HS-27A (cell line): ENCODE results near the gene SIRT6.
"Not testable (repeated sequence)": the region's sequence is repeated elsewhere in the genome, so short reads cannot be mapped to it uniquely, and the experiment has no call there.

Experiments
- DNase-seq: peaks from one replicate; pipeline ENCODE4 v3.0.0-alpha.2; 2012; ENCODE audit warnings: low read depth, missing footprints

The SIRT6 gene

DNA sequence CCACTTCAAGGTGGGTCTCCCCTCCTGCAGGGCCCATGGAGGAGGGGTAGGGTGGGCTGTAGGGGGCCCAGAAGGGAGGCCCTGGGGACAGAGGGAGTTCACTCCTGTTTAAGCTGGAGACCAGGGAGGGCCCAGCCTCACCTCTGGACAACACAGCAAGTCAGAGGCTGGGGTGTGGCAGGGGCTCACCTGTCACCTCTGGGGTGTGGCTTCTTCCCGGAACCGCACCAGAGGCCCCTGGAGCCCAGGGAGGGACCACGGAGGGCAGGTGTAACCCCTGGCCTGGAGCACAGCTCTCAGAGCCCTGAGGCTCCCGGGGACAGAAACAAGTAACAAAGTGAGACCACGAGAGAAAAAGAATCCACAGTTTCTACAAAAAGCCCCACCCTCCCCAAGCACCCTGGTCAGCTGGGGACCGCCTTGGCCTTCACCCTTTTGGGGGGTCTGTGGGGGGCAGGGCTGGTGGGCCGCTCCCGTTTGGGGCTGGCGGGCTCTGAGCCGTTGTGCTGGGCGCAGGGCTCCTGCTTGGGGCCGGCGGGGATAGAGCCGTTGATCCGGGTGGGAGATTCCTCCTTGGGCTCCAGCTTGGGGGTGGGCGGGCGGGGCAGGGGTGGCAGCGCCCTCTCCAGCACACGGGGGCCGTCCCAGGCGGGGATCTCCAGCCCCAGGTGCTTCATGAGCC, 8.0 kb downstream of the SIRT6 start:
- no peak for DNase-seq

DNA sequence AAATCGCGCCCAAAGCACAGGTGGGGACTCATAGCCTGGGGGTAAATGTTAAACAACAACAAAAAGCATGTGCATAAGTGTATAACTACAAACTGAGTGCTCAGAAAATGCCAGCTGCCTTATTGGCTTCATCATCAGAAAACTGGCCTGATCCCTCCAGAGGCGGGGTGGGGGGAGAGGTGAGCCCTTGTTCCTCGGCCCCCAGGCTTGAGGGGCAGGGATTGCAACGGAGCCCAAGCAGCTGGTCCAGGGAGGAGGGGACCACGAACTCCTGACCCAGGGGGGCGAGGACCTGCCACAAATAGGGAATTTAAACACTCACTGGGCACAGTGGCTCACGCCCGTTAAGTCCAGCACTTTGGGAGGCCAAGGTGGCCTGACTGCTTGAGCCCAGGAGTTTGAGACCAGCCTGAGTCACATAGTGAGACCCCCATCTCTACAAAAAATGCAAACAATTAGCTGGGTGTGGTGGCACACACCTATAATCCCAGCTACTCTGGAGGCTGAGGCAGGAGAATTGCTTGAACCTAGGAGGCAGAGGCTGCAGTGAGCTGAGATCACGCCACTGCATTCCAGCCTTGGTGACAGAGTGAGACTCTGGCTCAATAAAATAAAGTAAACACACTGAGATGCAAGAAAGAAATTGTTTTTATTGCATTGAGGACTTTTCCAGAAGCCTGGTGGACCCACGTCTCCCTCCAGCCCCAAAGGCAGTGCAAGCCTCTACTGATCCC, 8.7 kb downstream of the SIRT6 start:
- DNase-seq: no peak

DNA sequence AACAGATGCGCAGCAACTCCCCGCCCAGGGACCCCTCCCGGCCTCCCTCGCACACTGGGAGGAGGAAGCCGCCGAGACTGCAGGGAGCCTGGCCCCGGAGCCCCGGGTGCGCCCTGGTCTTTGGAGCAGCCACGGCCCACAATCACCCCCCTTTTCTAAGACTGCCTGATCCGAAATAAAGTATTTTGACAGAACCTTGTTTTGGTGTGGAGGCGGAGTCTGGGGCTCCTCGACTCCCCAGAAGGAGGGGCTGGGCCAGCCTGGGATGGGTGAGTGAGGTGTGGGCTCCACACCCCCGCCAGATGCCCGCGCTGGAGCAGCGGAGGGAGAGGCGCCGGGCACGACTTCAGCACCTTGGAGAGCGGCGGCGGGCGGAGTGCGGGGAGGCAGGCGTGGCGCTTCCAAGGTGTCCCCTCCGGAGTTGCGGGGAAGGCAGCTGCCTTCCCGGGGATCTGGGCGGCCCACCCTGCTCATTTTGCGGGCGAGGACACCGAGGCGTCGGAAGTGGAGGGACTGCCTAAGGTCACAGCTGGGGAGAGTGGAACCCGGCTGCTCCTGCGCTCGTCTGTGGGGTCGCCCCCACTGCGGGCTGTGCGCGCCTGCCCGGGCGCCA, 9.4 kb downstream of the SIRT6 start:
- DNase-seq: no peak

GRCh38 chr19:4171676-4172075, 10.7 kb downstream of the SIRT6 start:
- no peak for DNase-seq

DNA sequence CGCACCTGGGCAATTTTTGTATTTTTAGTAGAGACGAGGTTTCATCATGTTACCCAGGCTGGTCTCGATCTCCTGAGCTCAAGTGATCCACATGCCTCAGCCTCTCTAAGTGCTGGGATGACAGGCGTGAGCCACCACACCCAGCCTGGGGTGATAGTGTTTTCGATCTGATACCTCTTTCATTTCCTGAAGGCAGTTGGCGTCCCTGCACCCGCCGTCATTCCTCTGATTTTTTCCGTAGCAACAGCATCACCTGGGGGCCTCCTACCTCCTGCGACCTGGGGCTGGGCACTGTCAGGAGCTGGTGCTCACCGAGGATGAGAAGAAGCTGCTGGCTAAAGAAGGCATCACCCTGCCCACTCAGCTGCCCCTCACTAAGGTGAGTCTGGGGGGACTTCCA, 18.1 kb downstream of the SIRT6 start:
- DNase-seq: no peak

DNA sequence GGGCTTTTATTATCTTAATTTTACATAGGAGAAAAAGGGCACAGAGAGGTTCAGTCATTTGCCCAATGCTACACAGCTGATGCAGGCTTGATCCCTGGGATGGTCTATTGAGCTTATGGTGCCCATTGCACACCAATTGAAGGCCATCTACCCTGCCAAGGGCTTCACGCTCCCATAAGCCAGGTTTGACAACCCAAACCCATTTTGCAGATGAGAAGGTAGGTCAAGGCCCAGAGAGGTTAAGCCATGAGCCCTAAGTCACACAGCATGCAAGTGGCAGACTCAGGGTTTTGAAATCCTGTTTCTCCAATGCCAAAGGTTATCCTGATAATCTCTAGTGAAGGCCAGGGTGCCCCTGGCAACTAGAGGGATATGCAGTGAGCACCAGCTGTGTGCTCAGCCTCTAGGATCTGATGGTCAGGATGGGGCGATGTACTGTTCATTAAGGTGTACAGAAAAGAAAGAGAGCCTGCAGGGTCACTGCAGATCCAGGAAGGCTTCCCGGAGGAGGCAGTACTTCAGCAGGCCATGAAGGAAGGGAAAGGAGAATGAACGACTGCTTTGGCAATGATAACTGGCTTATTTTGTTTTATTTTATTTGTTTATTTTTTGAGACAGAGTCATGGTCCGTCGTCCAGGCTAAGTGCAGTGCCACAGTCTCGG, 20.8 kb downstream of the SIRT6 start:
- no peak for DNase-seq

DNA sequence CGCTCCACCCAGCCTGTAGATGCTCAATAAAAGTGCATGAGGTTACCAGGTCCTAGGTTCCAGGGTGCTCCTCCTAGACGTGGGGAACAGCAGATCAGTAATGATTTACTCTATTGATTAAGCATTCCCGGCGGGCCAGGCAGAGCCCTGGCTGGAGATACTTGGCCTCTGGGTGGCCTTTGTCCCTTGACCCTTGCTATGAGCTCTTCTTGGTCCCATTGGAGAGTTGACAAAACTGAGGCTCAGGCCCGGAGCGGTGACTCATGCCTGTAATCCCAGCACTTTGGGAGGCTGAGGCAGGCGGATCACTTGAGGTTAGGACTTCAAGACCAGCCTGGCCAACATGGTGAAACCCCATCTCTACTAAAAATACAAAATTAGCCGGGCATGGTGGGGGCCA, 24.4 kb downstream of the SIRT6 start:
- not testable (repeated sequence) for DNase-seq

DNA sequence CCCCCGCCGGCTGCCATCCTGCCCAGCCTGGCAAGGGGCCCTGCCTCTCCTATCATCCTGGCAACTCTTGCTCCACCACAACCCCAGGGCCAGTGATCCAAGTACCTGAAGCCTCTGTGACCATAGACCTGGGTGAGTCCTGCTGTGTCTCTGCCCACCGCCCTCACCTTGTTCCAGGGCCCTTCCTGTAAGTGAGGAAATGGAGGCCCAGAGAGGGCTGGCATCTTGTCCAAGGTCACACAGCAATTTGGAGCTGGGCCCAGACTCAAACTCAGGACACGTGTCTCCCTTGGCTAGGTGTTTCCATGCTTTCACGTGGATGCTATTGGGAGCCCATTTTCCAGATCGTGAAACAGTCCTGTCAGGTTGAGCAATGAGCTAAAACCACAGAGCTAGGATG, 25.2 kb downstream of the SIRT6 start:
- DNase-seq: no peak

GRCh38 chr19:4154571-4155312, 27.6 kb downstream of the SIRT6 start:
- DNase-seq: no peak

DNA sequence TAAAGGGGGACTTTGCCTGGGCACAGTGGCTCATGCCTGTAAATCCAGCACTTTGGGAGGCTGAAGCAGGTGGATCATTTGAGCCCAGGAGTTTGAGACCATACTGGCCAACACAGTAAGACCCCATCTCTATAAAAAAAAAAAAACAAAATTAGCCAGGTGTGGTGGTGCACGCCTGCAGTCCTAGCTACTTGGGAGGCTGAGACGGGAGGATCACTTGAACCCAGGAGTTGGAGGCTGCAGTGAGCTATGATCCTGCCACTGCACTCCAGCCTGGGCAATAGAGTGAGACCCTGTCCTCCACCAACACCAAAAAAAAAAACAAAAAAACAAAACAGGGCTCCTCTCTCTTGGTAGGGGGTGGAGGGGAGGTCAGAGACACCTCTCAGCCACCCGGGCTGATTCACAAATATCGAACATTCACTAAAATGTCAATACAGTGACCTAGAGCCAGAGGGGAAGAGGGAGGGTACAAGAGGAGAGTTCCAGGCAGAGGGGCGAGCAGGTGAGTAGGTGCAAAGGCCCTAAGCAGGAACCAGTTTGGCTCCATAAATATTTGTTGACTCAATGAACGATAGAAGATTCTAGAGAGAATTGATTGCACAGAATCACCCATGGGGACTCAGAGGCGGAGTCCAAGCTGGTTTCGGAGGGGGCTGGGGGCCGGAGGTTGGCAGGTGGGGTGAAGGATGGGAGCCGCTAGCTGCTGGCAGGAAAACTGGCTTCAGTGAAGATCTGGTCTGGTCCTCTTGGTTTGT, 29.9 kb downstream of the SIRT6 start:
- DNase-seq: no peak

GRCh38 chr19:4151623-4152022, 30.7 kb downstream of the SIRT6 start:
- no peak for DNase-seq

- DNase-seq: no peak
Measured at GRCh38 chr19:4149518-4150288, 32.7 kb downstream of the SIRT6 start.

- no peak for DNase-seq
Measured at GRCh38 chr19:4144666-4145249, 37.6 kb downstream of the SIRT6 start.

- not testable (repeated sequence) for DNase-seq
Measured at GRCh38 chr19:4142916-4143315, 39.4 kb downstream of the SIRT6 start.

DNA sequence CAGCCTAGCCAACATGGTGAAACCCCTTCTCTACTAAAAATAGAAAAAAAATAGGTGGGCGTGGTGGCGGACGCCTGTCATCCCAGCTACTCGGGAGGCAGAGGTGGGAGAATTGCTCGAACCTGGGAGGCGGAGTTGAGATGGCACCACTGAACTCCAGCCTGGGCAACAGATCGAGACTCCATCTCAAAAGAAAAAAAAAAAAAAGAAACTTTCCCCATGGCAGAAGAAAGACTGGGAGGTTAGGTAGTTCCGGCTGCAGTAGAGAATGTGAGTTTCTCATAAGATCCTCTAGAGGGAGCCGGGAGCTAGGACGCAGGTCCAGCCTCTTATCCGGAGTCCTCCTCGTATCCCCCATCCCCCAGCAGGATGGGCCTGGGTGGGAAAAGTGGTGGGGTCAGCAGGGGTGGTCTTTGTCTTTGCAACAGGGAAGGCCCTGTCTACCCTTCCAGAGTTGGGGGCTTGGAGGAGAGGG, 42.1 kb downstream of the SIRT6 start:
- DNase-seq: no peak

GRCh38 chr19:4139614-4140236, 42.6 kb downstream of the SIRT6 start:
- no peak for DNase-seq

DNA sequence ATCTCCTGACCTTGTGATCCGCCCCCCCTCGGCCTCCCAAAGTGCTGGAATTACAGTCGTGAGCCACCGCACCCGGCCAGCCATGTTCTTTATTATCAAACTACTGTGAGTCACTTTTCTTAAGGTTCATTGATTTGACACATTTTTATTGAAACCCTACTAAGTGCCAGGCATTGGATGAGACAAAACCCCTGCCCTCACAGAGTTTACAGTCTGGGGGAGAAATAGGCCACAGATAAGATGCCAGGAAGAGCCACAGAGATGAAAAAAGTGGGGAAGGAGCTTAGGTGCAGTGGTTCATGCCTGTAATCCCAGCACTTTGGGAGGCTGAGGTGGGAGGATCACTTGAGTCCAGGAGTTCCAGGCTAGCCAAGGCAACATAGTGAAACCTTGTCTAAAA, 43.9 kb downstream of the SIRT6 start:
- DNase-seq: no peak

- DNase-seq: no peak
Measured at GRCh38 chr19:4136680-4137088, 45.7 kb downstream of the SIRT6 start.

GRCh38 chr19:4135386-4135785, 47.0 kb downstream of the SIRT6 start:
- not testable (repeated sequence) for DNase-seq

GRCh38 chr19:4134351-4134750, 48.0 kb downstream of the SIRT6 start:
- no peak for DNase-seq
